PC-3 (cell line): ENCODE results near the gene TIMM17A.

ENCODE experiments used
- CTCF ChIP-seq: fragments of 300-600 bp; sonication (generic); conservative IDR thresholded peaks from 2 replicates; pipeline ENCODE4 v1.5.1; 2017; ENCODE audit warnings: antibody characterized with exemption, low read depth, mild to moderate bottlenecking, low read length
- EZH2 ChIP-seq: fragments of 300-600 bp; sonication (generic); IDR thresholded peaks from one replicate; pipeline ENCODE4 v1.6.1; 2017; ENCODE audit warnings: antibody characterized with exemption, mild to moderate bottlenecking, low read length; ENCODE audit not compliant: unreplicated experiment
- EZH2phosphoT487 ChIP-seq: fragments of 300-600 bp; sonication (generic); IDR thresholded peaks from 2 replicates; pipeline ENCODE4 v1.6.1; 2018; ENCODE audit warnings: mild to moderate bottlenecking, antibody characterized with exemption, low read length, borderline replicate concordance

DNA sequence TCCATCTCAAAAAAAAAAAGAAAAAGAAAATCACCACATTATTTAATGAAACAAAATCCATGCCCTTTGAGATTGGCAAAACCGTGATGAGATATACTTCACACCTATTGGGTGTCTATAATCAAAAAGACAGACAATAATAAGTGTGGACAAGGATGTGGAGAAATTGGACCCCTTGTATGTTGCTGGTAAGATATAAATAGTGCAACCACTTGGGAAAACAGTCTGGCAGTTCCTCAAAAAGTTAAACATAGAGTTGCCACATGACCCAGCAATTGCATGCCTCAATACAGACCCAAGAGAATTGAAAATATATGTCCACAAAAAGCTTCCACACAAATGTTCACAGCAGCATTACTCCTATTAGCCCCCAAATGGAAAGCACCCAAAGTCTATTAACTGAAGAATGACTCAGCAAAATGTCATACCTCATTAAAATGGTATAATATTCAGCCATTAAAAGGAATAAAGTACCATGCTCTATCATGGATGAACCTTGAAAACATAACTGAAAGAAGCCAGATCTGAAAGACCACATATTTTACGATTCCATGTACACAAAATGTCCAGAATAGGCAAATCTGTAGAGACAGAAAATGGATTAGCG, 33.2 kb upstream of the TIMM17A start:
- TF ChIP-seq CTCF, result no peak
- TF ChIP-seq EZH2phosphoT487, result no peak
- no peak for TF ChIP-seq EZH2
